HG03439 (cell line): ENCODE data around the gene MRPL11.
"Not testable (repeated sequence)": the region's sequence is repeated elsewhere in the genome, so short reads cannot be mapped to it uniquely, and the experiment has no call there.

Experiments used
- ATAC-seq: cut with Tn5 transposase; IDR thresholded peaks from one replicate; pipeline ENCODE4 v1.9.1; 2021; ENCODE audit warnings: mild to moderate bottlenecking, moderate library complexity; ENCODE audit not compliant: unreplicated experiment

Gene MRPL11

GRCh38 chr11:66467756-66468155, 29.1 kb upstream of the MRPL11 start:
- ATAC-seq, result no peak

GRCh38 chr11:66467034-66467659, 28.5 kb upstream of the MRPL11 start:
- ATAC-seq, result peak; percentile 22

- ATAC-seq, result peak; percentile 95
These were observed 27.8 kb upstream of the MRPL11 start, which contains the start of gene PELI3 for GRCh38 chr11:66466225-66467033. TSS of gene PELI3 (plus strand) at chr11:66466905. CDS start at chr11:66468129, 1,224 bp downstream.

- ATAC-seq, result no peak
These were observed 27.0 kb upstream of the MRPL11 start for GRCh38 chr11:66465373-66466224.

GRCh38 chr11:66464916-66465315, 26.3 kb upstream of the MRPL11 start:
- ATAC-seq, result no peak

GRCh38 chr11:66464116-66464515, 25.5 kb upstream of the MRPL11 start:
- not testable (repeated sequence) for ATAC-seq

- ATAC-seq, result no peak
These were observed 24.3 kb upstream of the MRPL11 start for GRCh38 chr11:66462911-66463310.

- no peak for ATAC-seq
These were observed 23.4 kb upstream of the MRPL11 start for GRCh38 chr11:66462010-66462409.

GRCh38 chr11:66459138-66459778, 20.6 kb upstream of the MRPL11 start:
- no peak for ATAC-seq

GRCh38 chr11:66457826-66458225, 19.2 kb upstream of the MRPL11 start:
- no peak for ATAC-seq

GRCh38 chr11:66454828-66455227, 16.2 kb upstream of the MRPL11 start:
- no peak for ATAC-seq

- ATAC-seq, result no peak
These were observed 15.6 kb upstream of the MRPL11 start for GRCh38 chr11:66454247-66454646.

- ATAC-seq, result no peak
These were observed 13.0 kb upstream of the MRPL11 start for GRCh38 chr11:66451663-66452062.

GRCh38 chr11:66450560-66450959, 11.9 kb upstream of the MRPL11 start:
- ATAC-seq, result no peak

- no peak for ATAC-seq
These were observed 9.9 kb upstream of the MRPL11 start for GRCh38 chr11:66448523-66448922.

- ATAC-seq, result no peak
These were observed 8.4 kb upstream of the MRPL11 start for GRCh38 chr11:66447012-66447411.

GRCh38 chr11:66443602-66444001, 5.0 kb upstream of the MRPL11 start:
- ATAC-seq, result no peak

- ATAC-seq, result not testable (repeated sequence)
These were observed 2.3 kb upstream of the MRPL11 start for GRCh38 chr11:66440940-66441282.

GRCh38 chr11:66440101-66440939, 1.7 kb upstream of the MRPL11 start:
- ATAC-seq, result not testable (repeated sequence)

GRCh38 chr11:66437979-66438503, 607 bp downstream of the MRPL11 start:
- ATAC-seq, result no peak
